K562 (cell line): Measurements from ENCODE around the gene CRKL. TPM values are rescaled to one million over a fixed set of nuclear protein-coding genes. Genes with fewer than 3 reads are reported as not detected.

Source experiments
- ATAC-seq: fragments of 200-7000 bp; cut with Tn5 transposase; 3 replicates; pipeline ENCODE4 v1.9.1; 2020; ENCODE audit warnings: moderate library complexity
- BruUV-seq: library from RNA; stranded (reverse); fragments of 400-500 nt; replicated peaks from 2 replicates; lab custom pipeline; 2021; lab: Mats Ljungman, UMichigan
- CTCF ChIA-PET: fragments of 300-600 bp; formaldehyde crosslinking; extraction: SDS; loops from one replicate; lab custom pipeline; 2021; ENCODE audit warnings: low intra/inter-chr PET ratio; lab: Yijun Ruan, JAX
- POLR2A ChIA-PET: fragments of 300-600, 350-650 bp; sonication (Branson Sonifier 250); formaldehyde crosslinking; extraction: SDS; loops from one replicate; lab custom pipeline; 2021; ENCODE audit warnings: antibody characterized with exemption, inconsistent platforms; lab: Yijun Ruan, JAX
- DNase-seq, 4 experiments: peaks; one replicate each; pipeline versions ENCODE4 v3.0.0 to v3.0.0-alpha.2; 2011 to 2018; ENCODE audit warnings: low spot score in 3 of 4, mixed read lengths in 3 of 4; ENCODE audit errors: extremely low read depth in 1 of 4
- FAIRE-seq: peaks from 2 replicates; lab custom pipeline; 2011; peaks lifted over from hg19 to GRCh38; lab: Jason Lieb, UNC
- H2AFZ ChIP-seq: 2 replicates; pipeline ENCODE4 v1.6.0; 2011; ENCODE audit warnings: low read depth, low read length, control low read depth, inconsistent platforms
- H3K27ac ChIP-seq: fragments of 200-600 bp; 3 replicates; pipeline ENCODE4 v1.8.0; 2011; ENCODE audit warnings: low read depth, mild to moderate bottlenecking, control low read depth, inconsistent platforms, low read length, moderate library complexity, mixed read lengths; ENCODE audit errors: extremely low read depth
- H3K27me3 ChIP-seq, 2 experiments: fragments of 300-600 bp in 1 of 2; 2 replicates in 1 of 2; 3 replicates in 1 of 2; pipeline versions ENCODE4 v1.6.0 to v1.8.0; 2011; ENCODE audit warnings: inconsistent platforms in 2 of 2, low read length in 2 of 2, mild to moderate bottlenecking in 1 of 2, mixed read lengths in 1 of 2, moderate library complexity in 1 of 2; ENCODE audit not compliant: control insufficient read depth in 2 of 2, insufficient read depth in 2 of 2
- H3K36me3 ChIP-seq: fragments of 300-600 bp; 3 replicates; pipeline ENCODE4 v1.8.0; 2011; ENCODE audit warnings: mild to moderate bottlenecking, low read length, inconsistent platforms; ENCODE audit not compliant: control insufficient read depth, insufficient read depth
- H3K4me1 ChIP-seq, 2 experiments: fragments of 200-600 bp in 1 of 2; replicated peaks in 1 of 2; 2 replicates in 1 of 2; 3 replicates in 1 of 2; pipeline versions ENCODE4 v1.5.1 to v1.8.0; 2011; ENCODE audit warnings: inconsistent platforms in 2 of 2, low read length in 2 of 2, mild to moderate bottlenecking in 1 of 2, mixed read lengths in 1 of 2, moderate library complexity in 1 of 2; ENCODE audit not compliant: control insufficient read depth in 2 of 2, insufficient read depth in 2 of 2
- H3K4me2 ChIP-seq: 2 replicates; pipeline ENCODE4 v1.6.1; 2011; ENCODE audit warnings: low read length, control low read depth, inconsistent platforms, mixed read lengths; ENCODE audit not compliant: insufficient read depth
- H3K4me3 ChIP-seq: fragments of 200-600 bp; sonication (generic), shearing (Covaris generic); 2 replicates; pipeline ENCODE4 v1.5.1; 2016; ENCODE audit warnings: control low read depth, inconsistent platforms
- H3K79me2 ChIP-seq: fragments of 200-600 bp; 3 replicates; pipeline ENCODE4 v1.8.0; 2011; ENCODE audit warnings: low read length, inconsistent platforms; ENCODE audit not compliant: control insufficient read depth, insufficient read depth
- H3K9ac ChIP-seq, 2 experiments: 2 replicates each; pipeline versions ENCODE4 v1.6.0 to v1.6.1; 2011; ENCODE audit warnings: low read depth in 2 of 2, low read length in 2 of 2, control low read depth in 1 of 2, inconsistent platforms in 1 of 2, mild to moderate bottlenecking in 1 of 2, mixed read lengths in 1 of 2; ENCODE audit not compliant: insufficient read depth in 1 of 2
- H3K9me1 ChIP-seq: one replicate; pipeline ENCODE4 v1.6.0; 2011; ENCODE audit warnings: inconsistent platforms, mild to moderate bottlenecking, low read length, moderate library complexity; ENCODE audit not compliant: control insufficient read depth, insufficient read depth
- H3K9me3 ChIP-seq: replicated peaks from 2 replicates; pipeline ENCODE4 v1.5.1; 2011; ENCODE audit warnings: low read depth, low read length, inconsistent platforms; ENCODE audit not compliant: control insufficient read depth, insufficient read depth
- H4K20me1 ChIP-seq: replicated peaks from 2 replicates; pipeline ENCODE4 v1.6.1; 2011; ENCODE audit warnings: low read length, inconsistent platforms, mixed read lengths; ENCODE audit not compliant: control insufficient read depth, insufficient read depth
- ARHGAP35 ChIP-seq: fragments of 450-650 bp; IDR thresholded peaks from 2 replicates; pipeline ENCODE4 v1.6.1; 2018; ENCODE audit not compliant: partially characterized antibody
- ATF7 ChIP-seq: fragments of 450-650 bp; IDR thresholded peaks from 2 replicates; pipeline ENCODE4 v1.7.1; 2014; ENCODE audit warnings: mild to moderate bottlenecking, moderate library complexity
- C11orf30 ChIP-seq: fragments of 450-650 bp; IDR thresholded peaks from 2 replicates; pipeline ENCODE4 v1.6.1; 2016; ENCODE audit warnings: low read depth, mild to moderate bottlenecking
- CC2D1A ChIP-seq: fragments of 450-650 bp; IDR thresholded peaks from 2 replicates; pipeline ENCODE4 v1.6.1; 2017; ENCODE audit warnings: mild to moderate bottlenecking
- GTF2B ChIP-seq: IDR thresholded peaks from 2 replicates; pipeline ENCODE4 v1.6.1; 2011; ENCODE audit not compliant: insufficient read length; ENCODE audit errors: extremely low read depth
- MNT ChIP-seq, 2 experiments: fragments of 450-650 bp; conservative IDR thresholded peaks; 2 replicates each; pipeline ENCODE4 v1.6.1; 2017; ENCODE audit warnings: mild to moderate bottlenecking in 2 of 2, moderate library complexity in 2 of 2
- PHB ChIP-seq: fragments of 250-450 bp; sonication (Bioruptor Pico); IDR thresholded peaks from 2 replicates; pipeline ENCODE4 v1.5.0; 2021
- SNAPC5 ChIP-seq: fragments of 250-450 bp; sonication (Bioruptor Pico); IDR thresholded peaks from 2 replicates; pipeline ENCODE4 v1.8.0; 2021; ENCODE audit warnings: moderate library complexity, mild to moderate bottlenecking, inconsistent platforms
- SPI1 ChIP-seq: IDR thresholded peaks from 2 replicates; pipeline ENCODE4 v1.6.1; 2011; ENCODE audit warnings: low read depth, low read length, control low read depth, borderline replicate concordance
- TBL1XR1 ChIP-seq, 2 experiments: IDR thresholded peaks; 2 replicates each; pipeline ENCODE4 v1.6.1; 2012; ENCODE audit warnings: improper control_type of control experiment in 2 of 2, low read length in 2 of 2, mild to moderate bottlenecking in 1 of 2
- ZBTB26 ChIP-seq: fragments of 450-650 bp; formaldehyde crosslinking; IDR thresholded peaks from 2 replicates; pipeline ENCODE4 v1.4.0; 2022; ENCODE audit warnings: missing genetic modification characterization
- ZNF124 ChIP-seq: sonication (generic); formaldehyde crosslinking; IDR thresholded peaks from 2 replicates; pipeline ENCODE4 v1.8.1; 2022; ENCODE audit warnings: missing genetic modification reagents
- ZNF57 ChIP-seq: fragments of 450-650 bp; formaldehyde crosslinking; IDR thresholded peaks from 2 replicates; pipeline ENCODE4 v1.4.0; 2020; ENCODE audit warnings: mild to moderate bottlenecking, moderate library complexity
- WGBS: fragments of 100-300 bp; shearing (Covaris generic); methylation state at CpG from one replicate; pipeline ENCODE4 v1.1.6; 2016; ENCODE audit warnings: low coverage, mixed read lengths; ENCODE audit not compliant: insufficient coverage; ENCODE audit errors: missing lambda C conversion rate; 5-methylcytosine and 5-hydroxymethylcytosine counted together
- in situ Hi-C: fragments of 300-500 bp; cut with MboI; formaldehyde crosslinking; loops from 4 replicates; pipeline ENCODE4 v1.15.0; 2018; ENCODE audit warnings: inconsistent platforms, mixed read lengths
- intact Hi-C: fragments of 100-400 bp; cut with micrococcal nuclease; formaldehyde crosslinking; loops from 2 replicates; pipeline ENCODE4 v1.14.2; 2022
- polyA plus RNA-seq, 8 experiments: library from polyadenylated mRNA; depleted of rRNA in 4 of 8; stranded (reverse) in 5 of 8; unstranded in 3 of 8; fragments of >200 nt; fragmentation: Nextera tagmentation in 2 of 8; fragmentation: Illumina TruSeq in 1 of 8; extraction: Ambion mirVana in 2 of 8; extraction: Trizol in 1 of 8; gene quantifications; 2 replicates each; pipeline versions ENCODE4 v1.2.1 to v1.2.3, GENCODE V29; 2011 to 2014; ENCODE audit warnings: inconsistent platforms in 1 of 8, missing spikeins in 1 of 8
- total RNA-seq, 7 experiments: library from RNA; depleted of rRNA in 6 of 7; stranded (reverse); fragments of >200 nt in 6 of 7; fragmentation: Illumina TruSeq in 2 of 7; extraction: Trizol in 2 of 7; gene quantifications; 2 replicates each; pipeline versions ENCODE4 v1.2.1 to v1.2.3, GENCODE V29; 2011 to 2021; ENCODE audit warnings: low replicate concordance in 1 of 7

CRKL gene
- total and polyA plus RNA-seq, 9 of the 15 experiments (the other 6 are each of a cell fraction or from before 2014, with no cell fraction given), result 100 to 263 (median 124) TPM

- no peaks in the 10 kb centered on the region for H3K9me1 ChIP-seq
- CTCF ChIA-PET, result no interaction called here
- intact Hi-C loops (no loop called here), in situ Hi-C loops (no loop called here)
- FAIRE-seq, result no peak
- no peaks in the 10 kb centered on the region for H3K36me3 ChIP-seq
- H3K4me1 ChIP-seq, result peaks cover 11 to 60% of the 10 kb centered on the region in 2 experiments
- no peak overlapping the region for H3K4me3 ChIP-seq
- POLR2A ChIA-PET, result interaction anchor here (1.3 to 64.4 kb wide), 5 partner anchors 9 to 59 kb away, joined by 5 to 1556 read pairs (median 177); partner anchors contain the start of genes AIFM3, CRKL and THAP7
- peaks cover 37 to 55% of the 10 kb centered on the region in 2 experiments; a peak in 4 of 5 replicates for H3K27me3 ChIP-seq
- no TSS peak for BruUV-seq
- ATAC-seq, result no peak
- H3K9me3 ChIP-seq, result peaks cover 11% of the 10 kb centered on the region
- peaks cover 5% of the 10 kb centered on the region for H4K20me1 ChIP-seq
- DNase-seq, result no peak
- H3K27ac ChIP-seq, result no peak overlapping the region
- H3K4me2 ChIP-seq, result no peak overlapping the region
- 11% methylated on average over 11 of the region's 11 CpGs for WGBS
- peaks cover 9% of the 10 kb centered on the region; the same call in 2 of the 3 replicates for H3K79me2 ChIP-seq
- no peak overlapping the region for H2AFZ ChIP-seq
- peak overlapping the region in 1 of 2 experiments; percentile 66; a peak in 1 of 4 replicates for H3K9ac ChIP-seq
- TF ChIP-seq C11orf30, result no peak
- no peak for TF ChIP-seq GTF2B
- TF ChIP-seq PHB, result 0 out of 2 replicates have a peak, but pooled peaks have one; percentile 35
- no peak for TF ChIP-seq ZNF57
- no peak for TF ChIP-seq SNAPC5 (CRISPR knock-in tag)
- TF ChIP-seq MNT (conservative IDR thresholded peaks at IDR 0.05), result no peak
- no peak for TF ChIP-seq ATF7
- 0 out of 4 replicates have a peak, but pooled peaks of 1 of the 2 experiments have one; percentile 19 for TF ChIP-seq TBL1XR1 (IDR thresholded peaks at IDR 0.05; ENCODE audit: low read length in 2 of 2)
- TF ChIP-seq SPI1, result no peak
- no peak for TF ChIP-seq ZBTB26
- TF ChIP-seq ARHGAP35, result no peak
- TF ChIP-seq ZNF124 (CRISPR knock-in tag), result no peak
- TF ChIP-seq CC2D1A, result no peak
Measured at GRCh38 chr22:20977019-20977418, 59.8 kb downstream of the CRKL start.
